Right atrium auricular region (tissue), 2 donors: ENCODE data around the gene TRPM1. TPM values are rescaled to one million over a fixed set of nuclear protein-coding genes. Genes with fewer than 3 reads are reported as not detected.

Experiments used
- DNase-seq: peaks from one replicate; pipeline ENCODE4 v3.0.0-alpha.2; 2019; ENCODE audit warnings: low spot score
- H3K27ac ChIP-seq, 2 donors: fragments of 200-600 bp; sonication (generic); 1 replicate in 1 of 2; 2 replicates in 1 of 2; pipeline ENCODE4 v1.5.1; 2016 to 2019
- H3K27me3 ChIP-seq, 2 donors: fragments of 200-600 bp; sonication (generic); one replicate each; pipeline versions ENCODE4 v1.5.1 to v1.6.0; 2017 to 2019
- H3K36me3 ChIP-seq: fragments of 200-600 bp; sonication (generic); one replicate; pipeline ENCODE4 v1.5.1; 2016
- H3K4me1 ChIP-seq, 2 donors: fragments of 200-600 bp; sonication (generic); one replicate each; pipeline versions ENCODE4 v1.5.1 to v1.6.0; 2017 to 2019
- H3K4me3 ChIP-seq, 2 donors: fragments of 200-600 bp; sonication (generic); 1 replicate in 1 of 2; 2 replicates in 1 of 2; pipeline ENCODE4 v1.5.1; 2017 to 2019; ENCODE audit warnings: mild to moderate bottlenecking in 1 of 2, moderate library complexity in 1 of 2
- H3K9me3 ChIP-seq, 2 donors: fragments of 200-600 bp; sonication (generic); one replicate each; pipeline ENCODE4 v1.5.1; 2019
- total RNA-seq, 2 donors: library from RNA; depleted of rRNA; stranded (reverse); fragments of >200 nt; gene quantifications; one replicate each; pipeline ENCODE4 v1.1.0, GENCODE V29; 2016
- TF ChIP-seq, protein P1 (sequence below), 2 donors: fragments of 200-600 bp; sonication (generic); IDR thresholded peaks; one replicate each; pipeline ENCODE4 v1.5.1; 2019; ENCODE audit warnings: antibody characterized with exemption in 2 of 2

The TRPM1 gene
- total RNA-seq, 2 donors from 2014 or later, result not detected

DNA sequence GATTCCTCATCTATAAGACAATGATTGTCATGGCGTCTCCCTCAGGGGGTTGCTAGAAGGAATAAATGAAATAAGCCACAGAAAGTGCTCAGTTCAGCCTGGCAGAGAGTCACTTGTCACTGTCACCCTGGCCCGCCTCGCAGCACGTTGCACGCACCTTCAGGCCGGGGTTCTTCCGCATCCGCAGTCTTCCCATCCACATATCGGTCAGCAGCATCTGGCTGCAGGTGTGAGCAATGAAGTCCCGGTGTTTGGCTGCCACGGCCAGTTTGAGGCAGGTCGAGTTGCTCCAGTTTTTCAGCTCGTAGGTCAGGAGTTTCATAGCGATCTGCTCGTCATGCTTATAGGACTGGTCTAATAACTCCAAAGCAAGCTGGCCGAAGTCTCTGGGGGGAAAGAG, 61.6 kb downstream of the TRPM1 start:
- H3K36me3 ChIP-seq, result no peaks in the 10 kb centered on the region
- H3K9me3 ChIP-seq, result no peaks in the 10 kb centered on the region
- no peak overlapping the region for H3K27ac ChIP-seq
- DNase-seq, result no peak
- TF ChIP-seq, protein P1, sequence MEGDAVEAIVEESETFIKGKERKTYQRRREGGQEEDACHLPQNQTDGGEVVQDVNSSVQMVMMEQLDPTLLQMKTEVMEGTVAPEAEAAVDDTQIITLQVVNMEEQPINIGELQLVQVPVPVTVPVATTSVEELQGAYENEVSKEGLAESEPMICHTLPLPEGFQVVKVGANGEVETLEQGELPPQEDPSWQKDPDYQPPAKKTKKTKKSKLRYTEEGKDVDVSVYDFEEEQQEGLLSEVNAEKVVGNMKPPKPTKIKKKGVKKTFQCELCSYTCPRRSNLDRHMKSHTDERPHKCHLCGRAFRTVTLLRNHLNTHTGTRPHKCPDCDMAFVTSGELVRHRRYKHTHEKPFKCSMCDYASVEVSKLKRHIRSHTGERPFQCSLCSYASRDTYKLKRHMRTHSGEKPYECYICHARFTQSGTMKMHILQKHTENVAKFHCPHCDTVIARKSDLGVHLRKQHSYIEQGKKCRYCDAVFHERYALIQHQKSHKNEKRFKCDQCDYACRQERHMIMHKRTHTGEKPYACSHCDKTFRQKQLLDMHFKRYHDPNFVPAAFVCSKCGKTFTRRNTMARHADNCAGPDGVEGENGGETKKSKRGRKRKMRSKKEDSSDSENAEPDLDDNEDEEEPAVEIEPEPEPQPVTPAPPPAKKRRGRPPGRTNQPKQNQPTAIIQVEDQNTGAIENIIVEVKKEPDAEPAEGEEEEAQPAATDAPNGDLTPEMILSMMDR (IDR thresholded peaks at IDR 0.05), result no peak
- no peaks in the 10 kb centered on the region for H3K4me1 ChIP-seq
- H3K27me3 ChIP-seq, result no peaks in the 10 kb centered on the region
- no peak overlapping the region for H3K4me3 ChIP-seq

DNA sequence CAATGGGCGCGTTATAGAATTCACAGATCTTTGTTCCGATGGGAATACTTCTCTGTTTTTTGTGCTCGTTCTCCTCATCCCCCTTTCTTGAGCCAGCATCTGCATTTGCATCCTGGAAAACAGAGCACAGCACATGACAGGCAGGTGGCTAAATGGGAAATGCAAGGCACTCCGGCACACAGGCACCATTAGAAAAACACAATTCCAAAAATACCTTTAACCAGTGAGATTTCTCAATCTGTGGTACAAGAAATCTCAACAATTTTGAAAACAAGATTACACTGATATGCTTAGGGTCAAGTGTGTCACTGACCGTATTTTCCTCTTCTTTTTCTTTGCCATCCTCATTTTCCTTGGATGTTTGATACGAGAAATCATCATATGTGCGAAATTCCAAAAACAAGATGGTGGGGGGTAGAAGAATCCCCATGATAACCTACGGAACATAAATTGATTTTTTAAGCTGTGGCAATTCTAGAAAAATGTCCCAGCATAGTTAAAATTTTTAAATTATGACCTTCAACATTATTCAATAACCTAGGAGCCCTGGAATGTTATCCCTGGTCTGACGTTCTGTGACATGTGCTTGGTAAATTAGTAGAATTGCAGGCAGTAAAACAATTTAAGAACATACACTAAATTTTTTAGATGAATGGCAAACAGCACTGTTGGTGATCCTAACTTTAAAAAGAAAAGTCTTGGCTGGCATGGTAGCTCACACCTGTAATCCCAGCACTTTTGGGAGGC, 63.6 kb downstream of the TRPM1 start:
- no peak overlapping the region for H3K27ac ChIP-seq
- TF ChIP-seq, protein P1 (IDR thresholded peaks at IDR 0.05), result no peak
- DNase-seq, result no peak
- H3K4me1 ChIP-seq, result peaks cover 0 to 6% of the 10 kb centered on the region in 2 donors
- H3K27me3 ChIP-seq, result no peaks in the 10 kb centered on the region
- no peaks in the 10 kb centered on the region for H3K9me3 ChIP-seq
- no peak overlapping the region for H3K4me3 ChIP-seq
- H3K36me3 ChIP-seq, result no peaks in the 10 kb centered on the region

- H3K4me3 ChIP-seq, result no peak overlapping the region
- TF ChIP-seq, protein P1 (IDR thresholded peaks at IDR 0.05), result no peak
- no peaks in the 10 kb centered on the region for H3K27me3 ChIP-seq
- no peak for DNase-seq
- no peaks in the 10 kb centered on the region for H3K9me3 ChIP-seq
- H3K36me3 ChIP-seq, result no peaks in the 10 kb centered on the region
- H3K4me1 ChIP-seq, result peaks cover 0 to 6% of the 10 kb centered on the region in 2 donors
- H3K27ac ChIP-seq, result no peak overlapping the region
Observed at GRCh38 chr15:31036783-31037182, 64.7 kb downstream of the TRPM1 start.

DNA sequence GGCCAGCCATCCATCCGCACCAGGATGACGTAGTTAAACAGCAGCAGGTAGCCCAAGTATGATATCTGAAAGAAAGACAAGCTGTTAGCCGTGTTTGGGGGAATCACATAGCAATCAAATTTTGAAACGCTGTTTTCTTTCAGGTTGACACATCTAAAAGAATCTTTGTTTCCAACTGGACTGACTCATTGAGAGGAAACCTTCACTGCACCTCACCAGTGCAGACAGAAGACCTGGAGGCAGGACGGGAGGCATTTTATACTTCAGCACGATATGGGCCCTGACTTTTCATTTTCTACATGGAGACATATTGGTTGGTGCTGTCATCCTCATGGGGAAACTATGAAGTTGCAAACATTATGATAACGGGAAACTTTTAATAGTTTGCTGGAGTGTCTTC, 65.9 kb downstream of the TRPM1 start:
- no peak overlapping the region for H3K27ac ChIP-seq
- DNase-seq, result no peak
- TF ChIP-seq, protein P1 (IDR thresholded peaks at IDR 0.05), result no peak

DNA sequence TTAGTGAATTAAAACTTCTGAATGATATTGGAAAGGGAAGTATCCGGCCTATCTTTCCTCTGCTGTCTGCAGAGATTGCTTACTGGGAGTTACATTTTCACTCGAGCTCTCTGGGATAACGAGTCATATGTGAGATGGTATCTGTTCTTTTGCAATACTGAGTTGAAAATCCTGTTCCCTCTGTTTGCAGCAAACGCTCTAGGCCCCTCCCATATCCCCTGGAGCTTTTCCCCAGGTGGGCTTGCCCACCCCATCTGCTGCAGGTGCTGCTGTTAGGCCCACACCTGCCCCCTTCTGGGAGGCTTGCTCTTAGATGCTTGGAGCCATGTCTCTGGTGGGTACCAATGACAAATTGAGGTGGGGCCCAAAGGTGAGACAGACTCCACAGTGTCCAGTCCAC, 67.4 kb downstream of the TRPM1 start:
- Histone ChIP-seq H3K36me3 (no peaks in the 10 kb centered on the region), H3K4me3 (no peak overlapping the region), H3K27me3 (no peaks in the 10 kb centered on the region), H3K27ac (no peak overlapping the region), H3K4me1 (peaks cover 0 to 6% of the 10 kb centered on the region in 2 donors), H3K9me3 (no peaks in the 10 kb centered on the region)
- TF ChIP-seq, protein P1 (IDR thresholded peaks at IDR 0.05), result no peak
- DNase-seq, result no peak

More for the DNA sequence above, 65.9 kb downstream of the TRPM1 start:
- Histone ChIP-seq H3K4me1 (peaks cover 0 to 6% of the 10 kb centered on the region in 2 donors), H3K36me3 (no peaks in the 10 kb centered on the region), H3K9me3 (no peaks in the 10 kb centered on the region), H3K4me3 (no peak overlapping the region), H3K27me3 (no peaks in the 10 kb centered on the region)

DNA sequence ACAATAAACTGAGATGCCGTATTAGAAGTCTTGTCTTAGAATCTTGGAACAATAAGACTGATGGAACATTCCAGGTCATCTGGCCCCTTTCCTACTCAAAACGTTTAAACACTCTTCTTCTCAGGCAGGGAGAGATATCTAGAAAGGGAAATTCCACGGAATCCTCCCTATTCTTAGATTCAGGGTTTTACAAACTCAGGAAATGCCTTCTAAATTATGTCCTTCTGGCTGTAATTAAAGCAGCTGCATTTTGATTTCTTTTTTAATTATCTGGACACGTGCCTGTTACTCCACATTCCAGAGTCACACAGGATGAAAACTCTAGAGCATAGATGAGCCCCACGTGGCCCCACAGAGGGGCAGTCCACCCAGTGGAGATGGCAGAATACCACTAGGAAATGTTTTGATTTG, 68.6 kb downstream of the TRPM1 start:
- Histone ChIP-seq H3K9me3 (no peaks in the 10 kb centered on the region), H3K4me3 (no peak overlapping the region), H3K27ac (peak overlapping the region in 1 of 2 donors; percentile 48), H3K4me1 (peaks cover 0 to 6% of the 10 kb centered on the region in 2 donors), H3K36me3 (no peaks in the 10 kb centered on the region), H3K27me3 (no peaks in the 10 kb centered on the region)
- TF ChIP-seq, protein P1 (IDR thresholded peaks at IDR 0.05), result no peak
- DNase-seq, result no peak
